Brain microvascular endothelial cell (primary cell): Measurements from ENCODE around the gene PTOV1.

ENCODE experiments used
- DNase-seq: peaks from one replicate; pipeline ENCODE4 v3.0.0-alpha.2; 2020
- H3K27ac ChIP-seq: fragments of 250-450 bp; sonication (Bioruptor Pico); 2 replicates; pipeline ENCODE4 v1.5.1; 2020; ENCODE audit warnings: mild to moderate bottlenecking, moderate library complexity
- H3K27me3 ChIP-seq: fragments of 250-450 bp; sonication (Bioruptor Pico); replicated peaks from 2 replicates; pipeline ENCODE4 v1.5.1; 2020; ENCODE audit warnings: mild to moderate bottlenecking
- H3K36me3 ChIP-seq: fragments of 250-450 bp; sonication (Bioruptor Pico); replicated peaks from 2 replicates; pipeline ENCODE4 v1.5.1; 2020; ENCODE audit warnings: mild to moderate bottlenecking
- H3K4me3 ChIP-seq: 2 replicates; pipeline ENCODE4 v1.5.1; 2011; ENCODE audit warnings: low read depth, mild to moderate bottlenecking, control low read depth, low read length, moderate library complexity
- CTCF ChIP-seq: IDR thresholded peaks from 2 replicates; pipeline ENCODE4 v1.5.1; 2011; ENCODE audit warnings: low read depth, mild to moderate bottlenecking, moderate library complexity, low read length, control low read depth, inconsistent platforms; ENCODE audit errors: missing control alignments
- in situ Hi-C: cut with HindIII; loops from 2 replicates; pipeline ENCODE4 v1.10.0; 2017; ENCODE audit warnings: low sequenced_read_pairs, low pct_ligation_motif_present

The PTOV1 gene

GRCh38 chr19:49875857-49876421 lies 25.0 kb downstream of the PTOV1 start:
- Histone ChIP-seq H3K27me3 (no peaks in the 10 kb centered on the region), H3K27ac (peak overlapping the region; percentile 99), H3K36me3 (peaks cover 13% of the 10 kb centered on the region), H3K4me3 (peak overlapping the region; percentile 100)
- TF ChIP-seq CTCF: no peak
- in situ Hi-C loops: no loop called here
- no peak for DNase-seq

- peak; percentile 97 for DNase-seq
- H3K27ac ChIP-seq: peak overlapping the region; percentile 99
- TF ChIP-seq CTCF: no peak
- H3K4me3 ChIP-seq: peak overlapping the region; percentile 100
- in situ Hi-C loops: no loop called here
- H3K27me3 ChIP-seq: no peaks in the 10 kb centered on the region
- H3K36me3 ChIP-seq: peaks cover 17% of the 10 kb centered on the region
Observed at GRCh38 chr19:49876422-49877019, 25.6 kb downstream of the PTOV1 start.

- Histone ChIP-seq H3K27me3 (no peaks in the 10 kb centered on the region), H3K27ac (peak within 1 kb of the TSS; percentile 99), H3K36me3 (peaks cover 20% of the 10 kb centered on the region), H3K4me3 (peak within 1 kb of the TSS; percentile 100)
- in situ Hi-C loops: no loop called here
- peak; percentile 100 for DNase-seq
- TF ChIP-seq CTCF: no peak
Observed at GRCh38 chr19:49877020-49877878, 26.3 kb downstream of the PTOV1 start, which contains the start of the genes AKT1S1 and TBC1D17. Gene AKT1S1 (minus strand): TSS chr19:49877355. CDS start chr19:49873295, 4,060 bp downstream. Gene TBC1D17 (plus strand): TSS chr19:49877702. CDS start chr19:49877724, 22 bp downstream.

GRCh38 chr19:49877879-49878743 lies 27.2 kb downstream of the PTOV1 start:
- H3K27ac ChIP-seq: peak overlapping the region; percentile 99
- peak; percentile 95 for DNase-seq
- peaks cover 29% of the 10 kb centered on the region for H3K36me3 ChIP-seq
- H3K27me3 ChIP-seq: no peaks in the 10 kb centered on the region
- TF ChIP-seq CTCF: no peak
- H3K4me3 ChIP-seq: peak overlapping the region; percentile 100
- in situ Hi-C loops: no loop called here

- in situ Hi-C loops: no loop called here
- Histone ChIP-seq H3K27ac (no peak overlapping the region), H3K4me3 (peak overlapping the region; percentile 100), H3K36me3 (peaks cover 35% of the 10 kb centered on the region), H3K27me3 (no peaks in the 10 kb centered on the region)
- TF ChIP-seq CTCF: no peak
- no peak for DNase-seq
Observed at GRCh38 chr19:49878744-49879070, 27.7 kb downstream of the PTOV1 start.
